Duodenal mucosa (tissue), 2 donors: ENCODE data around the gene IL17RE.

Experiments used
- H3K27ac ChIP-seq: one replicate; pipeline ENCODE4 v1.7.0; 2013; ENCODE audit warnings: low read depth, low read length
- H3K27me3 ChIP-seq, 2 donors: one replicate each; pipeline ENCODE4 v1.7.0; 2013; ENCODE audit warnings: low read length in 2 of 2, control low read depth in 1 of 2; ENCODE audit not compliant: insufficient read depth in 2 of 2, control insufficient read depth in 1 of 2
- H3K36me3 ChIP-seq, 2 donors: one replicate each; pipeline ENCODE4 v1.7.0; 2013; ENCODE audit warnings: low read length in 2 of 2, control low read depth in 1 of 2; ENCODE audit not compliant: insufficient read depth in 2 of 2, control insufficient read depth in 1 of 2
- H3K4me1 ChIP-seq, 2 donors: one replicate each; pipeline ENCODE4 v1.7.0; 2013; ENCODE audit warnings: low read length in 2 of 2, control low read depth in 1 of 2; ENCODE audit not compliant: insufficient read depth in 2 of 2, control insufficient read depth in 1 of 2
- H3K4me3 ChIP-seq, 2 donors: one replicate each; pipeline ENCODE4 v1.7.0; 2013; ENCODE audit warnings: low read length in 2 of 2, low read depth in 1 of 2
- H3K9ac ChIP-seq, 2 donors: one replicate each; pipeline ENCODE4 v1.7.0; 2013; ENCODE audit warnings: low read length in 2 of 2, low read depth in 1 of 2
- H3K9me3 ChIP-seq, 2 donors: one replicate each; pipeline ENCODE4 v1.7.0; 2013; ENCODE audit warnings: low read length in 2 of 2, control low read depth in 1 of 2; ENCODE audit not compliant: control insufficient read depth in 1 of 2

Gene IL17RE

GRCh38 chr3:9914559-9915253 is 12.1 kb downstream of the IL17RE start:
- Histone ChIP-seq H3K4me3 (peak overlapping the region; percentile 61 to 63), H3K36me3 (peaks cover under 1 to 26% of the 10 kb centered on the region in 2 donors), H3K9me3 (no peaks in the 10 kb centered on the region), H3K27ac (peak overlapping the region; percentile 71), H3K9ac (peak overlapping the region; percentile 53 to 70), H3K27me3 (no peaks in the 10 kb centered on the region), H3K4me1 (peaks cover 46 to 48% of the 10 kb centered on the region in 2 donors)

GRCh38 chr3:9915254-9916141 is 12.8 kb downstream of the IL17RE start:
- no peaks in the 10 kb centered on the region for H3K27me3 ChIP-seq
- no peaks in the 10 kb centered on the region for H3K9me3 ChIP-seq
- peaks cover 0 to 19% of the 10 kb centered on the region in 2 donors for H3K36me3 ChIP-seq
- H3K27ac ChIP-seq: peak overlapping the region; percentile 71
- H3K4me3 ChIP-seq: peak overlapping the region; percentile 61 to 63
- peaks cover 46 to 48% of the 10 kb centered on the region in 2 donors for H3K4me1 ChIP-seq
- peak overlapping the region; percentile 53 to 70 for H3K9ac ChIP-seq

GRCh38 chr3:9916346-9916733 is 13.7 kb downstream of the IL17RE start:
- peaks cover 0 to 10% of the 10 kb centered on the region in 2 donors for H3K36me3 ChIP-seq
- peak overlapping the region; percentile 86 for H3K27ac ChIP-seq
- peak overlapping the region; percentile 67 to 74 for H3K9ac ChIP-seq
- H3K4me1 ChIP-seq: peaks cover 46 to 48% of the 10 kb centered on the region in 2 donors
- H3K27me3 ChIP-seq: no peaks in the 10 kb centered on the region
- H3K9me3 ChIP-seq: no peaks in the 10 kb centered on the region
- H3K4me3 ChIP-seq: peak overlapping the region; percentile 70 to 76

DNA sequence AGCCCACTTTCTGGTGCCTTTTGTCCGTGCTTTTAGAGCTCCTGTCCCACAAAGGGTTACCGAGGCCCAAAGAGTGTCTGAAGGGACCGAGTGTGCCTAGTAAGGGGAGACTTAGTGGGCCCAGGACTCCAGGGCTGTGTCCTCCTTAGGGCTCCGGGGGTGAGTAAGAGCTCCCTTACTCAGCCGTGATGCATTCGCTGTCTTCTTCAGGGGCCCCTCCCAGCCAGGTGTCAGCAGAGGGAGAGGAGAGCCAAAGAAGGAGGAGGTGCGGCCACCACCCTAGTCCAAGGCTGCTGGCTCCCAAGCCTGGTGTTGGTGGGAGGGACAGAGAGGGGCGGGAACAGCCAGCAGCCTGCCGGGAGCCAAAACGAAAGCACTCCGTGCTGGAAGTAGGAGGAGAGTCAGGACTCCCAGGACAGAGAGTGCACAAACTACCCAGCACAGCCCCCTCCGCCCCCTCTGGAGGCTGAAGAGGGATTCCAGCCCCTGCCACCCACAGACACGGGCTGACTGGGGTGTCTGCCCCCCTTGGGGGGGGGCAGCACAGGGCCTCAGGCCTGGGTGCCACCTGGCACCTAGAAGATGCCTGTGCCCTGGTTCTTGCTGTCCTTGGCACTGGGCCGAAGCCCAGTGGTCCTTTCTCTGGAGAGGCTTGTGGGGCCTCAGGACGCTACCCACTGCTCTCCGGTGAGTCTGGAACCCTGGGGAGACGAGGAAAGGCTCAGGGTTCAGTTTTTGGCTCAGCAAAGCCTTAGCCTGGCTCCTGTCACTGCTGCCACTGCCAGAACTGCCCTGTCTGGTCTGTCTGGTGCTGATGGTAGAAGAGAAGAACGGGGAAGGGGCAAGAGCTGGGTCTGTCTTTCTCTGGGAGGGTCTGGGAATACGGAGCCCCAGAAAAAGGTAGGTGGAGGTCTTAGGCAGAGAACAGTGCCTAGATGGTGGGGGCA is 14.4 kb downstream of the IL17RE start, which contains the start of gene IL17RC:
Gene IL17RC (plus strand): TSS at position 365 of the 947 bp plus-strand sequence. CDS start 218 bp downstream, at position 583.
- H3K36me3 ChIP-seq: peaks cover 0 to 4% of the 10 kb centered on the region in 2 donors
- H3K4me1 ChIP-seq: peaks cover 45 to 46% of the 10 kb centered on the region in 2 donors
- peak within 1 kb of the TSS; percentile 86 for H3K27ac ChIP-seq
- no peaks in the 10 kb centered on the region for H3K27me3 ChIP-seq
- H3K4me3 ChIP-seq: peak within 1 kb of the TSS; percentile 70 to 76
- H3K9me3 ChIP-seq: no peaks in the 10 kb centered on the region
- H3K9ac ChIP-seq: peak within 1 kb of the TSS; percentile 74 to 76

DNA sequence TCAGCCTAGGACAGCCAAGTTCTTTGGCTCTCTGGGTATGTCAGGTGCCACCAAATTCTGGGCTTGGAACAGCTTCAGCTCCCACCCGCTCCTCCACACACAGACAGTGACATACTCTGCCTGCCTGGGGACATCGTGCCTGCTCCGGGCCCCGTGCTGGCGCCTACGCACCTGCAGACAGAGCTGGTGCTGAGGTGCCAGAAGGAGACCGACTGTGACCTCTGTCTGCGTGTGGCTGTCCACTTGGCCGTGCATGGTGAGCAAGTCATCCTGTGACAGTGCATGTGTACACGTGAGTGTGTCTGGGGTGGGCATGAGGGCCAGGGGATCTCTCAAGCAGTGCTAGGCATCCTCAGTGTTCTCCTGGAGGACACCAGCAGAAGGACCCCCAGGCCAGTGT is 15.2 kb downstream of the IL17RE start:
- Histone ChIP-seq H3K9ac (peak overlapping the region; percentile 32 to 76), H3K4me3 (peak overlapping the region; percentile 70 to 76), H3K27ac (no peak overlapping the region)

DNA sequence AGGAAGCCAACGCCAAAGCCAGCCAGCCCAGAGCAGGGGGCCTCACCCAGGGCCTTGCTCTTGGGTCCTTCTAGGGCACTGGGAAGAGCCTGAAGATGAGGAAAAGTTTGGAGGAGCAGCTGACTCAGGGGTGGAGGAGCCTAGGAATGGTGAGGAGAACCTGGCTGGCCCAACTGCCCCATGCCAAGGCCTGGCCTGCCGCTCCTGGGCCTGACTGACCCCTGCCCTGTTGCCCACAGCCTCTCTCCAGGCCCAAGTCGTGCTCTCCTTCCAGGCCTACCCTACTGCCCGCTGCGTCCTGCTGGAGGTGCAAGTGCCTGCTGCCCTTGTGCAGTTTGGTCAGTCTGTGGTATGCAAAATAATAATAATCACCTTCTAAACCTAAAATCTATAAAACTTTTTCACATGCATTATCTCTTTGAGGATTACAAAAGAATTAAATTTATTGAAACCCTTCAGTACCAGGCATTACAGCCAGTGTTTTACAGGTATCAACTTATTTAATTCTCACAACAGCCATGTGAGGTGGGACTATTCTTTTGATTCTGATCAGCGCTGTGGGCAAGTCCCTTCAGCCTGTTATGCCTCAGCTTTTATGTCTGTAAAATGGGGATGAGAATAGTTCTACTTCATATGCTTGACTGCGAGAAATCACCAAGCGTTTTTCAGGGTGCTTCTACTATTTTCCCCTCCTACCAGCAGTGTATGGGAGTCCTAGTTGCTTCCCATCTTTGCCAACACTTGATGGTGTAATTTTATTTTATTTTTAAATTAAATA is 15.8 kb downstream of the IL17RE start:
- no peaks in the 10 kb centered on the region for H3K9me3 ChIP-seq
- peak overlapping the region in 1 of 2 donors; percentile 32 for H3K9ac ChIP-seq
- no peaks in the 10 kb centered on the region for H3K27me3 ChIP-seq
- H3K27ac ChIP-seq: no peak overlapping the region
- H3K36me3 ChIP-seq: no peaks in the 10 kb centered on the region
- peak overlapping the region; percentile 70 to 76 for H3K4me3 ChIP-seq
- H3K4me1 ChIP-seq: peaks cover 38 to 39% of the 10 kb centered on the region in 2 donors

More for the DNA sequence above, 15.2 kb downstream of the IL17RE start:
- no peaks in the 10 kb centered on the region for H3K36me3 ChIP-seq
- no peaks in the 10 kb centered on the region for H3K27me3 ChIP-seq
- H3K9me3 ChIP-seq: no peaks in the 10 kb centered on the region
- peaks cover 39 to 40% of the 10 kb centered on the region in 2 donors for H3K4me1 ChIP-seq

DNA sequence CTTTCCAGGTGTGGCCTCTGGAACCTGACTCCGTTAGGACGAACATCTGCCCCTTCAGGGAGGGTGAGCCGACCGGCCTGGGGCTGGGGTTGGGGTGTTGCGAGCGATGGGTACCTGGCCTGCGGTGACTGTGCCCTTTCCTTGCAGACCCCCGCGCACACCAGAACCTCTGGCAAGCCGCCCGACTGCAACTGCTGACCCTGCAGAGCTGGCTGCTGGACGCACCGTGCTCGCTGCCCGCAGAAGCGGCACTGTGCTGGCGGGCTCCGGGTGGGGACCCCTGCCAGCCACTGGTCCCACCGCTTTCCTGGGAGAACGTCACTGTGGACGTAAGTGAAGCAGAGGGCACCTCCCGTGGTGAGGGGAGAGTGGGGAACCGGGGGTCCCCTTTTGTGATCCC is 25.5 kb downstream of the IL17RE start:
- Histone ChIP-seq H3K27ac (no peak overlapping the region), H3K36me3 (peaks cover 3 to 18% of the 10 kb centered on the region in 2 donors), H3K4me1 (peaks cover 0 to 5% of the 10 kb centered on the region in 2 donors), H3K4me3 (no peak overlapping the region), H3K9me3 (no peaks in the 10 kb centered on the region), H3K9ac (no peak overlapping the region), H3K27me3 (no peaks in the 10 kb centered on the region)

DNA sequence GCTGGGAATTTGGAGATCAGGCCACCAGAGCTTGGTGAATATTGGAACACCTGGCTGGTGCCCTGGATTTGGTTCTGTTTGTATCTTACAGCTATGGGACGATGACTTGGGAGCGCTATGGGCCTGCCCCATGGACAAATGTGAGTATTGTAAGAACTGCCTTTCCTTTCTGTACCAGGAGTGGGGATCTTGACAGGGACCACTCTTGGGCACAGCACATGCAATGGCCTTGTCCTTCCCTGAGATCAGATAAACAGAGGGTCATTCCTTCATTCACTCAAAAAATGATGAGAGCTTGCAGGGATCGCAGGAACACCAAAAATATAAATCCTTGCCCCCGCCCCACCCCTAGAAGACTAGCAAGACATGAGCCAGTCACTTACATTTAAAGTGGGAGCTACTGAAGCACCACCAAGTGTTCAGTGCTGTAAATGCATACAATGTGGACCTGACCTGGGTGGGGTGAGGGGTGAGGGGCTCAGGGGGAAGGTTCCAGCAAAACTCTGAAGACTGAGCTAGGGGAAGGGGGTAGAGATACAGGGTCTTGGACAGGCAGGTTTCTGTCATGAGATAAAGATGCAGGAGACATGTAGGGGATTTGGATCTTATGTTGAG is 28.3 kb downstream of the IL17RE start:
- peaks cover 16 to 24% of the 10 kb centered on the region in 2 donors for H3K4me1 ChIP-seq
- no peak overlapping the region for H3K27ac ChIP-seq
- no peaks in the 10 kb centered on the region for H3K27me3 ChIP-seq
- no peak overlapping the region for H3K9ac ChIP-seq
- peaks cover 0 to 9% of the 10 kb centered on the region in 2 donors for H3K36me3 ChIP-seq
- H3K9me3 ChIP-seq: no peaks in the 10 kb centered on the region
- H3K4me3 ChIP-seq: no peak overlapping the region

- Histone ChIP-seq H3K4me1 (peaks cover 16 to 25% of the 10 kb centered on the region in 2 donors), H3K9ac (peak overlapping the region; percentile 68 to 85), H3K4me3 (peak overlapping the region; percentile 88 to 92), H3K27ac (peak overlapping the region; percentile 96), H3K27me3 (no peaks in the 10 kb centered on the region), H3K9me3 (no peaks in the 10 kb centered on the region), H3K36me3 (peaks cover 3 to 19% of the 10 kb centered on the region in 2 donors)
Measured at GRCh38 chr3:9932535-9932842, 29.8 kb downstream of the IL17RE start.
